Hepatocyte (in vitro differentiated cells): ENCODE data around the gene CTNND2.

ENCODE experiments used
- CTCF ChIP-seq: fragments of 200-600 bp; sonication (generic); IDR thresholded peaks from 2 replicates; pipeline ENCODE4 v1.5.1; 2016; ENCODE audit warnings: antibody characterized with exemption, mild to moderate bottlenecking; ENCODE audit not compliant: poor library complexity
- EZH2 ChIP-seq: fragments of 200-600 bp; sonication (generic); IDR thresholded peaks from 2 replicates; pipeline ENCODE4 v1.6.1; 2016; ENCODE audit warnings: antibody characterized with exemption, mild to moderate bottlenecking, borderline replicate concordance

- no peak for TF ChIP-seq CTCF
- TF ChIP-seq EZH2: no peak
Measured at GRCh38 chr5:11547140-11547539, 357.1 kb downstream of the CTNND2 start.
